SIG-M5 treated with dmso at 0.1 percent for 504 hours (cell line): Measurements from ENCODE around the gene RCOR2.
"Not testable (repeated sequence)": the region's sequence is repeated elsewhere in the genome, so short reads cannot be mapped to it uniquely, and the experiment has no call there.

Experiments used
- DNase-seq: peaks from one replicate; lab custom pipeline; 2025; ENCODE audit not compliant: unreplicated experiment; lab: John Stamatoyannopoulos, UW

Gene RCOR2

DNA sequence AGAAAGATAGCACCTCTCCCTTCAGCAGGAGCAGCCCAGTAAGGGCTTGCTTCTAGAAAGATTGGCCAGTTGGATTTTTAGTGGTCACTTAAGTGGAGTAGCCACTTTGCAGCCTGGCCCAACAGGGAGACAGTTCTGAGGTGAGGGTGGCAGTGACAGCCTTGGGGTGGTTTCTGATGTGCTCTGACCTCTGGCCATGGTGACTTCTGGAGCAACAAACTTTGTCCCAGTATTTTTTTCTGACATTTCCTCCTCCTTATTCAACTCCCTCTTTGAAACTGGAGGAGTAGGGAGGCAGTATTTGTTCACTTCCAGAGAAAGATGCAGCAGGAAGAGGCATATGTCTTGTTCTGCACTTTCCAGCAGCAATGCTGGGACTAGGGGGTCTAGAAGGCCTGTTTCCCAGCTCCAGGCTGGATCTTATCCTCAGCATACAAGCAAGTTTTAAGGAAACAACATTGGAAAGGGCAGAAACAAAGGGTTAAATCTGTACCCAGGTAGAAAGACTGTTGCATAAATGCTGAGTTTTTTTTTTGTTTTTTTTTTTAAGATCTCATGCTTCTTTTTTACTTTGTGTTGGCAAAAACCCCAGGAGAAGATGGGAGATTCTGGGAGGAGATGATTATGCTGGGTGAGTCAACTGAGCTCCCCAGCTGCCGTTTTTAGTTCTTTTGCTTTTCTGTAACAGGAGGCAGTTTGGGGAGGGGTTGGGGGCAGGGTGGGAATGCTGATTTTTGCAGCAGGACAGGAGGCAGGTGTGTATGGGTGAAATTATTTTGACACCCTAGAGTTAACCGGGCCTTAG is 37.2 kb downstream of the RCOR2 start:
- no peak for DNase-seq

DNA sequence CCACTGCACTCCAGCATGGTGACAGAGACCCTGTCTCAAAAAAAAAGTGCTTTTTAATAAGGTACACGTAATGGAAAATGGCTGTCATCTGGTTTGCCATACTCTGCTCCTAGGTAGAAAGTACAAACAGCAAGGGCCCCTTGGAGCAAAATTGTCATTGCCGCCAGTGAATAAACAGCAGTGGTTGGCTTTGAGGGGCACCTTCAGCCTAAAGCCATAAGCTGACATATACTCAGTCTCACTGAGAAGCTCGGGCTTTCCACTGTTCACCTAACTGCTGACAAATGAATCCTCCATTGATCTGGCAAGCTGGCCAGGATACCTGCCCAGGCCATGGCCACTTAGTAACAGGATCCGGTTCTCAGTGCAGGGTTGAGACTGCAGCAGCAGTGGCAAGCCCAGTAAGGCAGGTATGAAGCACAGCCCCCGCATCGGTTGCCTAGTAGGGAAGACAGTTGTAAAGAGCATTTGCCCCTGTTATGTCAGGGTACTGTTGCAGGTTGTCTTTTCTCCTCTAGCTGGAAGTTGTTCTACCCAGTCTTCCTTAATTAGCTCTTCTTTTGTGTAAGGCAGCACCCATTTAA is 39.2 kb downstream of the RCOR2 start:
- no peak for DNase-seq

DNA sequence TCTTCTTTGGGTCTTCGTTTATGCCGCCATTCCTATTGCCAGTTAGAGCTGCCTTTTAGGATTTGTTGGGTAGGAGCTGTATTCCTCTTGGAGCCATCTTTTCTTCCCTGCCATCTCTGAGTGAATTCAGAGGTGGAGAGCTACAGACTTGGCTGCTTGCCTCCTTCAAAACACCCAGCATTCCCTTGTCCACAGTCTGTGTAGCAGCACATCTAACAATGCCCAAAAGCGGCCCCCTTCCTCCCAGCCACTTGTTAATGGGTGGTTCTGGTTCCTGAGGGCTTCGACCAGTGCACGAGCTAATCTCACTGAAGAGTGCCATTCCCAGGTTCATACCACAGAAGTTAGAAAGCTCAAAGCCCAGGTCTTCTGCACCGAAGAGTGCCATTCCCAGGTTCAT is 40.3 kb downstream of the RCOR2 start:
- DNase-seq = no peak

DNA sequence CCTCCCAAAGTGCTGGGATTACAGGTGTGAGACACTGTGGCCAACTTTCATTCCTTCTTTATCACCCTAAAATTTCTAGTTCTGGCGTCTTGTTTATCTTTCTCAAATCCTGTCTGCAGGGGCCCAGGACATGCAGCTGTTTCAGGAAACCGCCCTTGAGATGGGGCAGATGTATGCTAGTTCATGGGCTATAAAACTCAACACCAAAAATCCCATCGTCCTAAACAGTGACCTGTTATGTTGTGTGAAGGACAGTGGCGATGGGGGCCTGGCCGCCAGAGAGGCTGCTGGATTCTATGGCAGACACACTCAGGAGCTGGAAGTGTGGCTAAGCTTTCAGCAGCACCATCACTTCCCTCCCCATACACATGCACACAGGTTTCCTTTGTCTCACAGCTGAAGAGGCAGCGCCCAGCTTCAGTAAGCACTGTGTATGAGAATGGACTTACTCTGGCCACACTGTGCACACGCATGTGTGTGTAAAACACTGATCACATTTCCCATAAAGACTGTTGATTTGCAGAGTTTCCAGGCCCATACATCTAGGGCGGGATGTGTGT is 41.4 kb downstream of the RCOR2 start:
- DNase-seq = no peak

DNA sequence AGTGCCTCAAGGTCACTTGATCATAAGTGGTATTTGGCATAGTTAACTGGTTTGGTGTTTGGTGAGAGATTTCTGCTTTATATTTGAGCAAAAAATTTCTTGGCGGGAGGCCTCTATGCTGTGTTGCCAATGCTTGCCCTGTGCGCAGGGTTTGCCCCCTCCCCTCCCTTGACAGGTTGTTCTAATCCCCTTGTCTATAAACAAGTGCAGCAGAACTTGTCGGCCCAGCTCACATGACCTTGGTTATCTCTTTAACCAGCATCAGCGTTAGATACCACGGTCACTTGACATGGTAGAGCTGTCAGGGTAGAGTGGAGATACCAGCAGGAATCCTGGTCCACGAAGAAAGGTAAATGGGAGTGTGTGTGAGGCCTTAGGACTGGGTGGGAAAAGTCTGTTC is 42.5 kb downstream of the RCOR2 start:
- DNase-seq = no peak

DNA sequence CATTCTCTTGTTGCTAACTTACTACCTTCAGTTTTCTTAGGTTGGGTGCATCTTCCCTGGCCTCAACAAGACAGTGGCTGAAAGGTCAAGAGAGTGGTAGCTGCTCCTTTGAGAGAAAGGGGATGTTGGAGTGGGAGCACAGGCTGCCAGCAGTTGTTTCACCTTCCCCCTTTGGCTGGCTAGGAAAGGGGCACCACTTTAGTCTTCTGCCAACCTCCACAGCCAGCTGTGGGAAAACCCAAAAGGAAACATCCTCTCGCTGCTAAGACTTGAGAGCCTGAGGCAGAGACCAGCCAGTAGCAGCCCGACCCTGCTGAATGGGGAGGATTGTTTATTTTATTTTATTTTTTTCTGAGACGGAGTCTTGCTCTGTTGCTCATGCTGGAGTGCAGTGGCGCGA is 43.7 kb downstream of the RCOR2 start:
- no peak for DNase-seq

DNA sequence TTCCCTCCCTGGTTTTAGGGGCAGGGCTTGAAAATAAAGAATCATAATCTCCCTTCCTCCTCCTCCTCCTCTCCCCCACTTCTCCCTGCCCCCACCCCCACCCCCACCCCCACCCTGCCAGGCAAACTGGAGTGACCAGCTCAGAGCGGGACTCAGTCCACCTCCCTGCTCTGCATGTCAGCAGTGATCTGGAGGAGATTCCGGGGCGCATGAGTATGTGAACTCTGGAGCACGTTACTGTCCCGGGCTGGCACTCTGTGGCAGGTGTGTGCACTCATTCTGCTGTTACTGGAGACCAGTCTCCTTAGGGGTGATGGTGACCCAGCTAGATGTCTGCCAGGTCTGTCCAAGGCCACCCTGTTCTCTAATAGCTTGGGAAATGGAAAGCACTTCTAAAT is 44.2 kb downstream of the RCOR2 start:
- DNase-seq = no peak

DNA sequence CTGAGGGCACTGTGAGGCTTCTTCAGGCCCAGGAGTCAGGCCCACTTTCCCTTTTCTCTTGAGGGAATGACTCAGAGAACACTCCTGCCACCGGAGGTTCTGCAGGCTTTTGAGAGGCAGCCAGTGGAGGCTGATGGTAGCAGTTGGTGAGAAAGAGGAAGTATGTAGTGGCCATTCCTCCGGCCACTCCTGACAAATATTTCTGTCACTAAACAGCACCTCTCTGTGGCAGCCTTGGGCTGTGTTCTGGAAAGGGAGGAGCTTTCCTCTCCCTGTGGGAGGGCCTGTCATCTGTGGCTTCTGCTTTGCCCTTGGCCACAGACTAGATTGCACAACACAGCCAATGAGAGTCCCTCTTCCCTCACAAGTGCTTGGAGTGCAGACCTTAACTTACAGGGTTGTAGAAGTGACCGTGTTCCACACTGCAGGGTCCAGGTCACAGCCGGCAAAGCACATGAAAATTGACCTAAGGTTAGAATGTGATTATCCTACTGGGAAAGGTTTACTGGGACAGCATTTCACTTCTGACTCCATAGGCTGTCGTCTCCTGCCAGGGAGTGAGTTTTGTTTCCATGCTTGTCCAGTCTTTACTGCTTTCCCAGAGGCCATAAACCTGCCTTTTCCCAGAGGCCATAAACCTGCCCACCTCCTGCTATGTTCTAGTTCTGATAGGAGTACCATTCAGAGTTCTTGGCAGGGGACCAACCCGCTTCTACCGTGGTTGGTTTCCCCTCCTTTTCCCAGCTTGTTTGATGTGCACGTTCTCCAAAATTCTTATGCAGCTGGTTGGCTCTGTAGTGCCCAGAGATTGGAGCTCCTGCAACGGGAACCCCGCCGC is 44.8 kb downstream of the RCOR2 start:
- DNase-seq = peak; percentile 98

DNA sequence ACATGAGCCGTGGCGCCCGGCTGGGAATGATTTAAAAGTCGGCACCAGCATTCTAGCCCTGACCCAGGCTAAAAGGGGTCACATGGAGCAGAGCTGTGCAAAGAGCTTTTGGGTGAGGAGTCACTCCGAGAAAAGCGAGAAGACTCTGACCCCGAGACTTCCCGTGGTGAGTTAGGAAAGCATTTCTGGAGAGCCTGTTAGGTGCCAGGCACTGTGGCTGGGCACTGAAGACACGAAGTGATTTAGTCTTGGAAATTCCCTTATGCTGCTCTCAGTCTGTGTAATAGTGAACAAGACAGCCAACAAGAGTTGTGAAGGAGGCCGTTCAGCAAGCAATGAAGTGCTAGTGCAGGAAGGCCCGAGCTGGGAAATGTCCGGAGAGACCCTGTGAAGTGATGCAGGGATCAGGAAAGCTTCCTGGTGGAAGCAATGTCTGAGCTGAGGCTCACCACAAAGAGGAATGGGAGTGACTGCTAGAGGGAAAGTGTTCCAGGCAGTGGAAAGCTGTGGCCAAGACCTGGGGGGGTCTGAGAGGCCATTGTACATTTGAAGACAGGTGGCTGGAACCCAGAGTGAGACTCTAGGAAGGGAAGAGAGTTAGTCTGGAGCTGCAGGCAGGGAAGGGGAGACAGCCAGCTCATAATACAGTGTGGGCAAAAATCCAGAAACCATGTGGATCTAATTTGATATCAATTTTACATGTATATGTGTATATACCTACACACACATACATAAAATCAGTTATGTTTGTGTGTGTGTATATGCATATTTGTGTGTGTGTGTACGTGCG is 46.4 kb downstream of the RCOR2 start:
- DNase-seq = no peak

DNA sequence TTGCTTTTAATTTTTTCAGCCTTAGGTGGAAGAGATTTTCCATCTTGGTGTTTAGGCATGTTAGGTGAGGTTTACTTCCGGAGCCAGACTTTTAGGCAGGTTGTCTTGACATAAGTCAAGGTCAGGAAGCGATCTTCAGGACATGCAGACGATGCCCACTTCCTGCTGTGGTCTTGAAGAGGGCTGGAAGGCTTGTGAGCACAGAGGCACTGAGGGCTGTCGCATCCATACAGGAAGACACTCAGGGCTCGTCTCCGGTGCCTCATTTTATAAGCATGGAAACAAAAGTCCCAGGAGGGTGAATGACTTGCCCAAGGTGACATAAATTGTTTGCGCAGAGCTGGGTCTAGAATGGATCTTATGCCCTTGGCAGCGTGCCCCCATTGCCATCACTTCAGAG is 47.3 kb downstream of the RCOR2 start:
- no peak for DNase-seq

DNA sequence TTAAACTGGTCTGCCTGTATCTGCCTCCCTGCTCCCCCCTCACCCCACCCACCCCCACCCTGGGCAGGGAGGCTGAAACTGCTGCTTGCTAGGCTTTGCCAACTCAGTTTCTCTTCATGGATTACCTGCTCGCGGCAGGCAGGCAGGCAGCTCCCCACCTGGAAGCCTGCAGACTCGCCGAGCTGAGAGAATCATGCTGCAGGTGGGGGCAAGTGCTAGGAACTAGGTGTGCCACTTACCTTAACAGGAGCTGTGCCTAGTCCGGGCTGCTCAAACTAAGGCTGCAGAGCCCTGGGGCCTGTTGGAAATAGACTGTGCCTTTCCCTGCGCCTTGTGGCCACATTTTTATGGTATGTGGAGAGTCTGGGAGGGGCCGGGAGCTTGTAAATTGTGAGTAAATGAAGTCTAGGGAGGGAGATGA is 47.8 kb downstream of the RCOR2 start:
- DNase-seq = no peak

DNA sequence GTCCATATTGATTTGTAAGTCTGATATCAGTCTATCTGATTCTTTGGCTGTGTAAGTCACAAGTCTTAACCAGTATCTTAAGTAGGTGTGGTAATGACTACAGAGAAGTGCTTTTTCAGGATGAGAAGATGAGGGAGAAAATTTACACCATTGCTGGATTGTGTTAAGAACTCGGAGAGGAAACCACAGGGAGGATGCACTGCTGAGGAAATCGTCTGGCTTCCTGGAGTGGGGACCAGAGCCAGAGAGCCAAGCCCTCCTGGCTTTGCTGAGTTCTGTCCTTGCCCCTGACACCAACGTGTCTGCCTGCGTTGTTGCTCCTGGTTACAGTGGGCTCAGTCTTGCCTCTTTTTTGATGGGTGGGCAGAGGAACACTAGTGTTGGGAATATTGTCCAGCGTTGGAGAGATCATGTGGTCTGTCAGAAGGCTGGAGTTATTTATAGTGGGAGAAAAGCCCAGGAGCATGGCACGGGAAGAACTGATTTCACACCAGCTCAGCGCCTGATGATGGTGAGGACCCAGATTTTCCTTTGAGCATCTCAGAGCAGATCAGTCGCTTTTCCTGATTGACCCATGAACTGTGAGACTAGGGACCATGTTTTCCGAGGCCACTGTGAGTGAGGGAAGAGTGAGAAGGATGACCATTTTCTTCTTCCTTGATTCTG is 48.4 kb downstream of the RCOR2 start:
- peak; percentile 9 for DNase-seq

DNA sequence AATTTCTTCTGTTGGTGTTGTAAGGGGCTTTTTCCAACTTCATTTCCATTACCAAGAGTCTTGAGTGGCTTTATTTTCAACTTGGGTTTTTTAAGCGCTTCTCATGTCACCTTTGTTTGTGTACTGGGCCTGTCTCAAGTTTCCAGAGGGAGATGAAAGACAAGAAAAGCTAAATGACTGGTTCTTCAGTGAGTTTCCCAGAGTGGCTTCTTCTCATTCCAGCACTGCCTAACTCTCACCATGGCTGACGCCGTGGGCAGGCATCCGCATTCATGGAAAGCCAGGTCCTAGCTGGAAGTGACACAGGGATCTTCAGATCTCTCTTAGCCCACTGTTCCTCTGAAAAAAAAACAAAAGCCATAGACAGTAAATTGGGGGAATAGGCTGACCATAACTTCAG is 49.5 kb downstream of the RCOR2 start:
- DNase-seq = no peak

DNA sequence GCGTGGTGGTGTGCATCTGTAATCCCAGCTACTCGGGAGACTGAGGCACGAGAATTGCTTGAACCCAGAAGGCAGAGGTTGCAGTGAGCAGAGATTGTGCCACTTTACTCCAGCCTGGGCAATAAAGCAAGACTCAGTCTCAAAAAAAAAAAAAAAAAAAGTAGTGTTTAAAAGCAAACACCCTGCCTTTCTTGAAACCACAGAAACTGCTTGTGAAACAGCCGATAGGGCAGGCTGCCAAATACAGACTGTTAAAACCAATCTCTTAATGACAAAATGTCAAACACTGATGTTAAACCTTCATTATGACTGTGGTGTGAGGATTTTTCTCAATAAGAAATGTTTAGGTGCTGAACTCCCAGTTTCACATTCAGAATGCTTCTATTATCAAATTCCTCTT is 50.8 kb downstream of the RCOR2 start:
- peak; percentile 40 for DNase-seq

DNA sequence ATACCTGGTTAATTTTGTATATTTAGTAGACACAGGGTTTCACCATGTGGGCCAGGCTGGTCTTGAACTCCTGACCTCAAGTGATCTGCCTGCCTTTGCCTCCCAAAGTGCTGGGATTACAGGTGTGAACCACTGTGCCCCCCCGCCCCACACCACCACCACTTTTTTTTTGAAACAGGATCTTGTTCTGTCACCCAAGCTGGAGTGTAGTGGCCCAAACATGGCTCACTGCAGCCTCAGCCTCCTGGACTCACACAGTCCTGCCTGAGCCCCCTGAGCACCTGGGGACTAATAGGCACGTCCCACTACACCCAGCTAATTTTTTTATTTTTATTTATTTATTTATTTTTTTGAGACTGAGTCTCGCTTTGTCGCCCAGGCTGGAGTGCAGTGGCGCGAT is 53.3 kb downstream of the RCOR2 start:
- not testable (repeated sequence) for DNase-seq

DNA sequence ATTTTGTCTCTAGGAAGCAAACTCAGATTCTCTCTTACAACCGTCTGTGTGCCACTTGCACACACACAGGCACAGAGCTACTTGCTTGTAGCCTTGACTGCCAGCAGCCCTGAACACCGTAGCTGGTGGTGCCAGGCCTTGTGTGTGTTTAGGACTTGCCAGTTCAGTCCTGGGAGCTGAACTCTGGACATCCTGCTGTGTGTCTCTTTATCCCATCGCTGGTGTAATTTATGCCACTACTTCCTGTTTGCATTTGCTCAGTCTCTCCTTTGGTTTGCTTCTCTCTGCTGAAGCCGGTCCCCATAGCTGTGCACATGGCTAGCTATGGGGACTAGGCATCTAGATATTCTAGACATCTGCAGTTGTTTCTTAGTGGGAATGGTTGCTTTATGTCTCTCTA is 54.0 kb downstream of the RCOR2 start:
- peak; percentile 29 for DNase-seq
